GM23338 (cell line): ENCODE data around the gene MID1. TPM values are rescaled to one million over a fixed set of nuclear protein-coding genes. Genes with fewer than 3 reads are reported as not detected.

Source experiments
- ATAC-seq: fragments of 200-7000 bp; cut with Tn5 transposase; 3 replicates; pipeline ENCODE4 v1.9.1; 2020
- DNase-seq: peaks from one replicate; pipeline ENCODE4 v3.0.0-alpha.2; 2015; ENCODE audit warnings: low spot score
- H2AFZ ChIP-seq: fragments of 200-600 bp; sonication (generic); 2 replicates; pipeline ENCODE4 v1.8.0; 2016; ENCODE audit warnings: antibody characterized with exemption, mild to moderate bottlenecking, moderate library complexity
- H3F3A ChIP-seq: fragments of 200-600 bp; sonication (generic); replicated peaks from 2 replicates; pipeline ENCODE4 v1.8.0; 2017; ENCODE audit warnings: antibody characterized with exemption, mixed run types, low read depth
- H3K27ac ChIP-seq: fragments of 200-600 bp; sonication (generic); 2 replicates; pipeline ENCODE4 v1.6.1; 2016; ENCODE audit warnings: low read depth
- H3K27me3 ChIP-seq: fragments of 200-600 bp; sonication (generic); 2 replicates; pipeline ENCODE4 v1.8.0; 2016; ENCODE audit warnings: mild to moderate bottlenecking, mixed run types, moderate library complexity; ENCODE audit not compliant: insufficient read depth
- H3K36me3 ChIP-seq: fragments of 200-600 bp; sonication (generic); 2 replicates; pipeline ENCODE4 v1.8.0; 2016; ENCODE audit warnings: mild to moderate bottlenecking; ENCODE audit not compliant: insufficient read depth
- H3K4me1 ChIP-seq: fragments of 200-600 bp; sonication (generic); 2 replicates; pipeline ENCODE4 v1.8.0; 2016; ENCODE audit warnings: mild to moderate bottlenecking, moderate library complexity; ENCODE audit not compliant: insufficient read depth
- H3K4me2 ChIP-seq: fragments of 200-600 bp; sonication (generic); 2 replicates; pipeline ENCODE4 v1.7.1; 2017; ENCODE audit warnings: mixed run types
- H3K4me3 ChIP-seq: fragments of 200-600 bp; sonication (generic); 2 replicates; pipeline ENCODE4 v1.6.1; 2016; ENCODE audit warnings: mixed run types
- H3K79me2 ChIP-seq: fragments of 200-600 bp; sonication (generic); replicated peaks from 2 replicates; pipeline ENCODE4 v1.8.0; 2017; ENCODE audit warnings: mild to moderate bottlenecking; ENCODE audit not compliant: insufficient read depth
- H3K9me2 ChIP-seq: fragments of 200-600 bp; sonication (generic); 2 replicates; pipeline ENCODE4 v1.8.0; 2017; ENCODE audit not compliant: insufficient read depth
- H4K20me1 ChIP-seq: fragments of 200-600 bp; sonication (generic); replicated peaks from 2 replicates; pipeline ENCODE4 v1.8.0; 2017; ENCODE audit warnings: mild to moderate bottlenecking; ENCODE audit not compliant: insufficient read depth
- H3K27ac Mint-ChIP-seq: 2 replicates; pipeline ENCODE4 v1.8.0; 2020; ENCODE audit warnings: inconsistent platforms, mild to moderate bottlenecking, moderate library complexity, mixed read lengths
- H3K27me3 Mint-ChIP-seq: 3 replicates; pipeline ENCODE4 v1.8.0; 2022; ENCODE audit warnings: low read depth, mild to moderate bottlenecking, moderate library complexity, mixed read lengths, inconsistent platforms; ENCODE audit not compliant: insufficient read depth, poor library complexity
- H3K36me3 Mint-ChIP-seq: 3 replicates; pipeline ENCODE4 v1.8.0; 2021; ENCODE audit warnings: low read depth, mild to moderate bottlenecking, inconsistent platforms, moderate library complexity, mixed read lengths
- H3K4me1 Mint-ChIP-seq: 3 replicates; pipeline ENCODE4 v1.8.0; 2020; ENCODE audit warnings: mild to moderate bottlenecking, inconsistent platforms, mixed read lengths
- H3K4me3 Mint-ChIP-seq: 3 replicates; pipeline ENCODE4 v1.8.0; 2021; ENCODE audit warnings: moderate library complexity, mild to moderate bottlenecking, inconsistent platforms, mixed read lengths
- H3K9me3 Mint-ChIP-seq: 3 replicates; pipeline ENCODE4 v1.8.0; 2020; ENCODE audit warnings: moderate library complexity, mild to moderate bottlenecking, inconsistent platforms, mixed read lengths
- CREB1 ChIP-seq: fragments of 250-450 bp; sonication (Bioruptor Pico); IDR thresholded peaks from 2 replicates; pipeline ENCODE4 v1.5.0; 2020; ENCODE audit warnings: low read depth, mild to moderate bottlenecking, moderate library complexity
- EZH2 ChIP-seq: fragments of 200-600 bp; sonication (generic); IDR thresholded peaks from one replicate; pipeline ENCODE4 v1.8.0; 2017; ENCODE audit warnings: antibody characterized with exemption, mild to moderate bottlenecking, low read depth; ENCODE audit not compliant: unreplicated experiment
- EZH2phosphoT487 ChIP-seq: fragments of 200-600 bp; sonication (generic); IDR thresholded peaks from one replicate; pipeline ENCODE4 v1.8.1; 2018; ENCODE audit warnings: antibody characterized with exemption; ENCODE audit not compliant: unreplicated experiment
- JUNB ChIP-seq: IDR thresholded peaks from one replicate; pipeline ENCODE4 v1.6.1; 2016; ENCODE audit warnings: antibody characterized with exemption; ENCODE audit not compliant: unreplicated experiment
- ZNF331 ChIP-seq: fragments of 250-450 bp; sonication (Bioruptor Pico); IDR thresholded peaks from 2 replicates; pipeline ENCODE4 v1.5.0; 2020; ENCODE audit warnings: low read depth, mild to moderate bottlenecking, moderate library complexity
- polyA plus RNA-seq: library from polyadenylated mRNA; unstranded; fragments of >200 nt; fragmentation: Nextera tagmentation; extraction: Ambion mirVana; gene quantifications from 2 replicates; pipeline ENCODE4 v1.2.1, GENCODE V29; 2016
- total RNA-seq: library from RNA; depleted of rRNA; stranded (reverse); fragments of >200 nt; shearing (Covaris generic); gene quantifications from 2 replicates; pipeline ENCODE4 v1.2.3, GENCODE V29; 2014
- TF ChIP-seq, protein P1 (sequence below): IDR thresholded peaks from one replicate; pipeline ENCODE4 v1.6.1; 2018; ENCODE audit warnings: antibody characterized with exemption; ENCODE audit not compliant: unreplicated experiment
- TF ChIP-seq, protein P2 (sequence below), 2 experiments: fragments of 200-600 bp in 1 of 2; sonication (generic) in 1 of 2; conservative IDR thresholded peaks; 2 replicates each; pipeline versions ENCODE4 v1.5.1 to v1.6.1; 2016 to 2017; ENCODE audit warnings: antibody characterized with exemption in 2 of 2, low read depth in 2 of 2, mild to moderate bottlenecking in 2 of 2, moderate library complexity in 1 of 2

Gene MID1
- total and polyA plus RNA-seq, 2 experiments from 2014 or later: 27.2 to 39.3 TPM

DNA sequence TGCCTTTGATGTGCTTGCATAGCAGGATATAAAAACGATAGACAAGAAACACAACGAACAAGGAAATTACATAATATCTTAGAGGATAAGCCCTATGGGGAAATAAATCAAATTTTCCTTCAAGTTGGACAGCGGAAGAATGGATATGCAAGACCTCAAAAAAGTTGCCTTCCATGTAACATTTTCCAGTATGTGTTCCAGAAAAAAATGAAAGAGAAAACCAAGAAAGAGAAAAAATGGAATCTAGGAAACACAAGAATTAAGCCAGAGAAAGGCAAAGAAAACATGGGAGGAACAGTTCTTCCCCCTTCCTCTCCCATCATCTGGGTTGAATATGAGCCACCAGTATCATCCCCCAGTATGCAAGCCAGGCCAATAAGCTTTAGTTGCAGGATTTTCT is 34.6 kb upstream of the MID1 start:
- H3K9me3 Mint-ChIP-seq: no peaks in the 10 kb centered on the region; the same call in 2 of the 3 replicates
- H3K4me2 ChIP-seq: no peak overlapping the region
- ATAC-seq (no peak), DNase-seq (no peak)
- H3K4me1 ChIP-seq: peaks cover 15% of the 10 kb centered on the region; the same call in 1 of the 2 replicates
- peaks cover 18% of the 10 kb centered on the region; the same call in 2 of the 3 replicates for H3K4me1 Mint-ChIP-seq
- H3K4me3 ChIP-seq: no peak overlapping the region
- H3K27ac ChIP-seq: no peak overlapping the region
- no peaks in the 10 kb centered on the region for H3K27me3 ChIP-seq
- H3K27me3 Mint-ChIP-seq: no peaks in the 10 kb centered on the region
- no peaks in the 10 kb centered on the region for H3K36me3 Mint-ChIP-seq
- TF ChIP-seq JUNB (no peak), EZH2phosphoT487 (no peak), EZH2 (no peak)
- TF ChIP-seq, protein P1, sequence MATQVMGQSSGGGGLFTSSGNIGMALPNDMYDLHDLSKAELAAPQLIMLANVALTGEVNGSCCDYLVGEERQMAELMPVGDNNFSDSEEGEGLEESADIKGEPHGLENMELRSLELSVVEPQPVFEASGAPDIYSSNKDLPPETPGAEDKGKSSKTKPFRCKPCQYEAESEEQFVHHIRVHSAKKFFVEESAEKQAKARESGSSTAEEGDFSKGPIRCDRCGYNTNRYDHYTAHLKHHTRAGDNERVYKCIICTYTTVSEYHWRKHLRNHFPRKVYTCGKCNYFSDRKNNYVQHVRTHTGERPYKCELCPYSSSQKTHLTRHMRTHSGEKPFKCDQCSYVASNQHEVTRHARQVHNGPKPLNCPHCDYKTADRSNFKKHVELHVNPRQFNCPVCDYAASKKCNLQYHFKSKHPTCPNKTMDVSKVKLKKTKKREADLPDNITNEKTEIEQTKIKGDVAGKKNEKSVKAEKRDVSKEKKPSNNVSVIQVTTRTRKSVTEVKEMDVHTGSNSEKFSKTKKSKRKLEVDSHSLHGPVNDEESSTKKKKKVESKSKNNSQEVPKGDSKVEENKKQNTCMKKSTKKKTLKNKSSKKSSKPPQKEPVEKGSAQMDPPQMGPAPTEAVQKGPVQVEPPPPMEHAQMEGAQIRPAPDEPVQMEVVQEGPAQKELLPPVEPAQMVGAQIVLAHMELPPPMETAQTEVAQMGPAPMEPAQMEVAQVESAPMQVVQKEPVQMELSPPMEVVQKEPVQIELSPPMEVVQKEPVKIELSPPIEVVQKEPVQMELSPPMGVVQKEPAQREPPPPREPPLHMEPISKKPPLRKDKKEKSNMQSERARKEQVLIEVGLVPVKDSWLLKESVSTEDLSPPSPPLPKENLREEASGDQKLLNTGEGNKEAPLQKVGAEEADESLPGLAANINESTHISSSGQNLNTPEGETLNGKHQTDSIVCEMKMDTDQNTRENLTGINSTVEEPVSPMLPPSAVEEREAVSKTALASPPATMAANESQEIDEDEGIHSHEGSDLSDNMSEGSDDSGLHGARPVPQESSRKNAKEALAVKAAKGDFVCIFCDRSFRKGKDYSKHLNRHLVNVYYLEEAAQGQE: no peak
- H3K36me3 ChIP-seq: no peaks in the 10 kb centered on the region
- H2AFZ ChIP-seq: no peak overlapping the region
- no peaks in the 10 kb centered on the region for H3F3A ChIP-seq
- H4K20me1 ChIP-seq: no peaks in the 10 kb centered on the region
- H3K79me2 ChIP-seq: no peaks in the 10 kb centered on the region
- H3K4me3 Mint-ChIP-seq: no peak overlapping the region
- no peaks in the 10 kb centered on the region for H3K9me2 ChIP-seq
- no peak overlapping the region for H3K27ac Mint-ChIP-seq

- Histone ChIP-seq H3K27ac (no peak overlapping the region), H3K79me2 (no peaks in the 10 kb centered on the region), H4K20me1 (no peaks in the 10 kb centered on the region), H3K4me3 (no peak overlapping the region), H3K9me2 (no peaks in the 10 kb centered on the region), H3K4me2 (no peak overlapping the region), H2AFZ (no peak overlapping the region), H3F3A (no peaks in the 10 kb centered on the region), H3K4me1 (no peaks in the 10 kb centered on the region), H3K36me3 (no peaks in the 10 kb centered on the region), H3K27me3 (no peaks in the 10 kb centered on the region)
- no peaks in the 10 kb centered on the region for H3K27me3 Mint-ChIP-seq
- DNase-seq (no peak), ATAC-seq (no peak)
- peaks cover 10% of the 10 kb centered on the region; the same call in 2 of the 3 replicates for H3K4me1 Mint-ChIP-seq
- H3K4me3 Mint-ChIP-seq: no peak overlapping the region
- no peak overlapping the region for H3K27ac Mint-ChIP-seq
- H3K9me3 Mint-ChIP-seq: no peaks in the 10 kb centered on the region; the same call in 2 of the 3 replicates
- H3K36me3 Mint-ChIP-seq: no peaks in the 10 kb centered on the region
- TF ChIP-seq EZH2 (no peak), CREB1 (CRISPR knock-in tag) (no peak), ZNF331 (no peak), JUNB (no peak)
- TF ChIP-seq, protein P1: no peak
- TF ChIP-seq, protein P2, sequence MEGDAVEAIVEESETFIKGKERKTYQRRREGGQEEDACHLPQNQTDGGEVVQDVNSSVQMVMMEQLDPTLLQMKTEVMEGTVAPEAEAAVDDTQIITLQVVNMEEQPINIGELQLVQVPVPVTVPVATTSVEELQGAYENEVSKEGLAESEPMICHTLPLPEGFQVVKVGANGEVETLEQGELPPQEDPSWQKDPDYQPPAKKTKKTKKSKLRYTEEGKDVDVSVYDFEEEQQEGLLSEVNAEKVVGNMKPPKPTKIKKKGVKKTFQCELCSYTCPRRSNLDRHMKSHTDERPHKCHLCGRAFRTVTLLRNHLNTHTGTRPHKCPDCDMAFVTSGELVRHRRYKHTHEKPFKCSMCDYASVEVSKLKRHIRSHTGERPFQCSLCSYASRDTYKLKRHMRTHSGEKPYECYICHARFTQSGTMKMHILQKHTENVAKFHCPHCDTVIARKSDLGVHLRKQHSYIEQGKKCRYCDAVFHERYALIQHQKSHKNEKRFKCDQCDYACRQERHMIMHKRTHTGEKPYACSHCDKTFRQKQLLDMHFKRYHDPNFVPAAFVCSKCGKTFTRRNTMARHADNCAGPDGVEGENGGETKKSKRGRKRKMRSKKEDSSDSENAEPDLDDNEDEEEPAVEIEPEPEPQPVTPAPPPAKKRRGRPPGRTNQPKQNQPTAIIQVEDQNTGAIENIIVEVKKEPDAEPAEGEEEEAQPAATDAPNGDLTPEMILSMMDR (conservative IDR thresholded peaks at IDR 0.05; ENCODE audit: low read depth in 2 of 2): no peak
Observed at GRCh38 chrX:10653302-10653701, 32.9 kb upstream of the MID1 start.
